ENCODE results near the gene REEP3.

GRCh38 chr10:63624701-63625100 is 103.5 kb downstream of the REEP3 start:
- TF ChIP-seq CTCF (conservative IDR thresholded peaks at IDR 0.05 in 1 of 2, IDR thresholded peaks at IDR 0.05 in 1 of 2; ENCODE audit: low read depth in 1 of 2, low read length in 2 of 2) = no peak
- TF ChIP-seq EZH2 (IDR thresholded peaks at IDR 0.05; ENCODE audit: low read length, missing control alignments) = no peak

Measured in fibroblast of lung (primary cell).